NCI-H526 treated with DMSO at 0.1 percent for 48 hours (cell line): Measurements from ENCODE around the gene ELP5.

ENCODE experiments used
- DNase-seq: peaks from one replicate; lab custom pipeline; 2025; lab: John Stamatoyannopoulos, UW

The ELP5 gene

GRCh38 chr17:7252176-7253043, at the start of gene ELP5:
Gene ELP5 (plus strand): TSS chr17:7252215. CDS start chr17:7252551, 336 bp downstream.
- peak; percentile 72 for DNase-seq

- no peak for DNase-seq
These were observed 48.6 kb upstream of the ELP5 start for GRCh38 chr17:7203391-7203790.

GRCh38 chr17:7204336-7204735, 47.7 kb upstream of the ELP5 start:
- no peak for DNase-seq

- DNase-seq, result no peak
These were observed 47.1 kb upstream of the ELP5 start for GRCh38 chr17:7204828-7205461.

GRCh38 chr17:7205561-7205960, 46.5 kb upstream of the ELP5 start:
- no peak for DNase-seq

- DNase-seq, result no peak
These were observed 44.7 kb upstream of the ELP5 start for GRCh38 chr17:7207120-7208001.

GRCh38 chr17:7208027-7208571, 43.9 kb upstream of the ELP5 start:
- DNase-seq, result no peak

- no peak for DNase-seq
These were observed 43.1 kb upstream of the ELP5 start for GRCh38 chr17:7208754-7209460.

- DNase-seq, result no peak
These were observed 40.3 kb upstream of the ELP5 start for GRCh38 chr17:7211491-7212273.

- DNase-seq, result peak; percentile 82
These were observed 38.1 kb upstream of the ELP5 start for GRCh38 chr17:7213895-7214299.

- DNase-seq, result peak; percentile 90
These were observed 37.5 kb upstream of the ELP5 start for GRCh38 chr17:7214300-7215135.

- DNase-seq, result no peak
These were observed 36.8 kb upstream of the ELP5 start for GRCh38 chr17:7215136-7215638.

GRCh38 chr17:7215652-7216180, 36.3 kb upstream of the ELP5 start:
- no peak for DNase-seq

GRCh38 chr17:7216242-7217112, 35.5 kb upstream of the ELP5 start:
- DNase-seq, result no peak

- no peak for DNase-seq
These were observed 34.7 kb upstream of the ELP5 start for GRCh38 chr17:7217113-7217987.

GRCh38 chr17:7218166-7218565, 33.8 kb upstream of the ELP5 start:
- DNase-seq, result no peak

- no peak for DNase-seq
These were observed 33.3 kb upstream of the ELP5 start for GRCh38 chr17:7218758-7219157.
